LNCAP (cell line): Measurements from ENCODE around the gene COL5A3.

Experiments used
- CTCF ChIP-seq: fragments of 450-650 bp; IDR thresholded peaks from 2 replicates; pipeline ENCODE4 v1.5.1; 2017; ENCODE audit warnings: mild to moderate bottlenecking

COL5A3 gene

DNA sequence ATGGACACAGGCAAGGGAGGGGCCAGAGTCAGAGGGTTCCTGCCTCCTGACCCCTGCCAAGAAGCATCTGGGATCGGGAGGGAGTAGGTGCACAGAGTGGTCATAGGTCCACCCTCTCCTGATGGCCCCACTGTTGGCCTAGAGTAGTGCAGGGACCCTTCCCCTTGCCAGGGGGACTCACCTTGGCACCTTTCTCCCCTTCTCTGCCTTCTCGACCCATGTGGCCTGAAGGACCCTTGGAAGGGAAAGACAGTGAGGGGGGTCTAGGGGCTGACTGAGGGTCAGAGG, 40.7 kb downstream of the COL5A3 start:
- no peak for TF ChIP-seq CTCF

GRCh38 chr19:9968820-9969687, 41.2 kb downstream of the COL5A3 start:
- no peak for TF ChIP-seq CTCF

DNA sequence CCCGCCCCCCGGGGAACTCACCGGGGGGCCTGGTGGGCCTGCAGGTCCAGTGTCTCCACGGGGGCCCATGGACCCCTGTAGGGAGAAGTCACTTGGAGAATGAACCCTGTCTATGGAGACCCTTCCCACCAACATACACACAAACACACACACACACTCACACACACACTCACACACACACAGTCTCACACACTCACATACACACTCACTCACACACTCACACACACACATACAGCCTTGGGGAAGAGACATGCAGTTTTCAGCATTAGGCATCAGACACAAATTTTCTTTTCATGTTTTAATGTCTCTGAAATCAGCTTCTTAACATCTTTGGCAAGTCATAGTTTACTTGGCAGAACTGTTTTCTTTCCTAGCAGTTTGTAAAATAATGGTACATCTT, 43.0 kb downstream of the COL5A3 start:
- TF ChIP-seq CTCF: no peak

- TF ChIP-seq CTCF: no peak
Measured at GRCh38 chr19:9966448-9966847, 43.9 kb downstream of the COL5A3 start.

- no peak for TF ChIP-seq CTCF
Measured at GRCh38 chr19:9966024-9966423, 44.3 kb downstream of the COL5A3 start.

DNA sequence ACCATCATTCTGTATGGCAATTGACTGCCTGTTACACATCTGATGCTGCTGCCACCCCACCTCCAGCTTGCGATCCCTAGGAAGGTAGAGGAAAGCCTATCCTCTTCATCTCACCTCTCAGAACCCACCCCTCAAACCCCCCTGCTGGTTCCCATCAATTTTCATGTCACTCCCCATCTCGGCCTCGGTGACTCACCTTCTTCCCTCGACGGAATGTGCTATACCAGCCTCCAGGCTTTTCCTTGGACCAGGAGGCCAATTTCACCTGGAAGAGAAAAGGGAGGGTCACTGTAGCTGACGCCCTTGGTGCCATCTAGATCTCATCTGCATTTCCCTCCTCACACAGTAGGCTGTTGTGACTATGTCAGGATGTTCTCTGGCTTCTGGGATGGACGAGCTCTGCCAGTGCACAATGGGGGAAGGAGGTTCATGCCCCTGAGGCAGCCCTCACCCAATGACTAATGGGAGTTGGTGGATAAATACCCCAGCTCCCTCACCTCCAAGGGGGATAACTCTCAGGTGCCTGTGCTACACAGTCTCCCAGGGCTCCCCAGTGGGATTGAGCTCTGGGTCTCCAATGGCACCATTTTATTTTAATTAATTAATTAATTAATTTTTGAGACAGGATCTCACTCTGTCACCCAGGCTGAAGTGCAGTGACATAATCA, 47.5 kb downstream of the COL5A3 start:
- TF ChIP-seq CTCF: no peak

- no peak for TF ChIP-seq CTCF
Measured at GRCh38 chr19:9961103-9961502, 49.2 kb downstream of the COL5A3 start.
